Measurements from ENCODE around the gene TM9SF3. TPM values are rescaled to one million over a fixed set of nuclear protein-coding genes. Genes with fewer than 3 reads are reported as not detected.

Gene TM9SF3
- total and polyA plus RNA-seq, 2 donors, result 41.0 to 47.5 TPM

- WGBS, result 95% methylated on average over 5 of the region's 5 CpGs
- no peaks in the 10 kb centered on the region for H3K27me3 ChIP-seq (ENCODE audit: control insufficient read depth in 2 of 2, insufficient read depth in 1 of 2, low read length in 1 of 2)
- no peak overlapping the region for H3K27ac ChIP-seq (ENCODE audit: low read depth in 1 of 2, low read length in 1 of 2)
- no peaks in the 10 kb centered on the region for H3K9me3 ChIP-seq (ENCODE audit: control insufficient read depth in 2 of 2, insufficient read depth in 1 of 2, low read length in 1 of 2)
- H3K4me3 ChIP-seq (ENCODE audit: low read length in 2 of 2), result no peak overlapping the region
- no peak for DNase-seq (ENCODE audit: low read depth in 6 of 9, low spot score in 9 of 9)
- no peaks in the 10 kb centered on the region for H3K36me3 ChIP-seq (ENCODE audit: control insufficient read depth in 2 of 2, insufficient read depth in 2 of 2, low read length in 1 of 2)
- H3K4me1 ChIP-seq (ENCODE audit: control insufficient read depth in 2 of 2, insufficient read depth in 2 of 2, low read length in 2 of 2), result no peaks in the 10 kb centered on the region
Observed at GRCh38 chr10:96608805-96609204, 22.0 kb upstream of the TM9SF3 start.

GRCh38 chr10:96608262-96608661 is 21.4 kb upstream of the TM9SF3 start:
- Histone ChIP-seq H3K9me3 (ENCODE audit: control insufficient read depth in 2 of 2, insufficient read depth in 1 of 2, low read length in 1 of 2) (no peaks in the 10 kb centered on the region), H3K27ac (ENCODE audit: low read depth in 1 of 2, low read length in 1 of 2) (no peak overlapping the region), H3K36me3 (ENCODE audit: control insufficient read depth in 2 of 2, insufficient read depth in 2 of 2, low read length in 1 of 2) (no peaks in the 10 kb centered on the region), H3K4me3 (ENCODE audit: low read length in 2 of 2) (no peak overlapping the region), H3K4me1 (ENCODE audit: control insufficient read depth in 2 of 2, insufficient read depth in 2 of 2, low read length in 2 of 2) (no peaks in the 10 kb centered on the region), H3K27me3 (ENCODE audit: control insufficient read depth in 2 of 2, insufficient read depth in 1 of 2, low read length in 1 of 2) (no peaks in the 10 kb centered on the region)
- no peak for DNase-seq (ENCODE audit: low read depth in 6 of 9, low spot score in 9 of 9)
- WGBS, result 97% methylated on average over 3 of the region's 3 CpGs

- Histone ChIP-seq H3K36me3 (ENCODE audit: control insufficient read depth in 2 of 2, insufficient read depth in 2 of 2, low read length in 1 of 2) (no peaks in the 10 kb centered on the region), H3K4me1 (ENCODE audit: control insufficient read depth in 2 of 2, insufficient read depth in 2 of 2, low read length in 2 of 2) (no peaks in the 10 kb centered on the region), H3K9me3 (ENCODE audit: control insufficient read depth in 2 of 2, insufficient read depth in 1 of 2, low read length in 1 of 2) (no peaks in the 10 kb centered on the region), H3K27ac (ENCODE audit: low read depth in 1 of 2, low read length in 1 of 2) (no peak overlapping the region), H3K4me3 (ENCODE audit: low read length in 2 of 2) (no peak overlapping the region), H3K27me3 (ENCODE audit: control insufficient read depth in 2 of 2, insufficient read depth in 1 of 2, low read length in 1 of 2) (no peaks in the 10 kb centered on the region)
- 96% methylated on average over 1 of the region's 1 CpG for whole genome bisulfite sequencing
- DNase-seq (ENCODE audit: low read depth in 6 of 9, low spot score in 9 of 9), result no peak
Observed at GRCh38 chr10:96606946-96607345, 20.1 kb upstream of the TM9SF3 start.

GRCh38 chr10:96606216-96606615 is 19.4 kb upstream of the TM9SF3 start:
- 97% methylated on average over 4 of the region's 4 CpGs for WGBS
- Histone ChIP-seq H3K27me3 (ENCODE audit: control insufficient read depth in 2 of 2, insufficient read depth in 1 of 2, low read length in 1 of 2) (no peaks in the 10 kb centered on the region), H3K4me3 (ENCODE audit: low read length in 2 of 2) (no peak overlapping the region), H3K27ac (ENCODE audit: low read depth in 1 of 2, low read length in 1 of 2) (no peak overlapping the region), H3K9me3 (ENCODE audit: control insufficient read depth in 2 of 2, insufficient read depth in 1 of 2, low read length in 1 of 2) (no peaks in the 10 kb centered on the region), H3K4me1 (ENCODE audit: control insufficient read depth in 2 of 2, insufficient read depth in 2 of 2, low read length in 2 of 2) (no peaks in the 10 kb centered on the region), H3K36me3 (ENCODE audit: control insufficient read depth in 2 of 2, insufficient read depth in 2 of 2, low read length in 1 of 2) (no peaks in the 10 kb centered on the region)
- no peak for DNase-seq (ENCODE audit: low read depth in 6 of 9, low spot score in 9 of 9)

GRCh38 chr10:96600337-96600736 is 13.5 kb upstream of the TM9SF3 start:
- no peak overlapping the region for H3K4me3 ChIP-seq (ENCODE audit: low read length in 2 of 2)
- H3K9me3 ChIP-seq (ENCODE audit: control insufficient read depth in 2 of 2, insufficient read depth in 1 of 2, low read length in 1 of 2), result no peaks in the 10 kb centered on the region
- H3K27ac ChIP-seq (ENCODE audit: low read depth in 1 of 2, low read length in 1 of 2), result no peak overlapping the region
- 95% methylated on average over 4 of the region's 4 CpGs for WGBS
- no peak for DNase-seq (ENCODE audit: low read depth in 6 of 9, low spot score in 9 of 9)
- H3K4me1 ChIP-seq (ENCODE audit: control insufficient read depth in 2 of 2, insufficient read depth in 2 of 2, low read length in 2 of 2), result no peaks in the 10 kb centered on the region
- H3K27me3 ChIP-seq (ENCODE audit: control insufficient read depth in 2 of 2, insufficient read depth in 1 of 2, low read length in 1 of 2), result no peaks in the 10 kb centered on the region
- H3K36me3 ChIP-seq (ENCODE audit: control insufficient read depth in 2 of 2, insufficient read depth in 2 of 2, low read length in 1 of 2), result no peaks in the 10 kb centered on the region

- no peak overlapping the region for H3K27ac ChIP-seq (ENCODE audit: low read depth in 1 of 2, low read length in 1 of 2)
- no peaks in the 10 kb centered on the region for H3K4me1 ChIP-seq (ENCODE audit: control insufficient read depth in 2 of 2, insufficient read depth in 2 of 2, low read length in 2 of 2)
- 98% methylated on average over 4 of the region's 4 CpGs for WGBS
- H3K36me3 ChIP-seq (ENCODE audit: control insufficient read depth in 2 of 2, insufficient read depth in 2 of 2, low read length in 1 of 2), result no peaks in the 10 kb centered on the region
- no peaks in the 10 kb centered on the region for H3K9me3 ChIP-seq (ENCODE audit: control insufficient read depth in 2 of 2, insufficient read depth in 1 of 2, low read length in 1 of 2)
- no peak for DNase-seq (ENCODE audit: low read depth in 6 of 9, low spot score in 9 of 9)
- no peak overlapping the region for H3K4me3 ChIP-seq (ENCODE audit: low read length in 2 of 2)
- no peaks in the 10 kb centered on the region for H3K27me3 ChIP-seq (ENCODE audit: control insufficient read depth in 2 of 2, insufficient read depth in 1 of 2, low read length in 1 of 2)
Observed at GRCh38 chr10:96598846-96599245, 12.0 kb upstream of the TM9SF3 start.

GRCh38 chr10:96596422-96597407 is 9.9 kb upstream of the TM9SF3 start:
- no peaks in the 10 kb centered on the region for H3K9me3 ChIP-seq (ENCODE audit: control insufficient read depth in 2 of 2, insufficient read depth in 1 of 2, low read length in 1 of 2)
- no peak overlapping the region for H3K4me3 ChIP-seq (ENCODE audit: low read length in 2 of 2)
- H3K36me3 ChIP-seq (ENCODE audit: control insufficient read depth in 2 of 2, insufficient read depth in 2 of 2, low read length in 1 of 2), result no peaks in the 10 kb centered on the region
- DNase-seq (ENCODE audit: low read depth in 6 of 9, low spot score in 9 of 9), result no peak
- WGBS, result 95% methylated on average over 1 of the region's 1 CpG
- no peaks in the 10 kb centered on the region for H3K27me3 ChIP-seq (ENCODE audit: control insufficient read depth in 2 of 2, insufficient read depth in 1 of 2, low read length in 1 of 2)
- H3K4me1 ChIP-seq (ENCODE audit: control insufficient read depth in 2 of 2, insufficient read depth in 2 of 2, low read length in 2 of 2), result peaks cover 0 to 2% of the 10 kb centered on the region in 2 donors
- H3K27ac ChIP-seq (ENCODE audit: low read depth in 1 of 2, low read length in 1 of 2), result peak overlapping the region in 1 of 2 donors; percentile 8

GRCh38 chr10:96595741-96596140 is 8.9 kb upstream of the TM9SF3 start:
- no peak overlapping the region for H3K27ac ChIP-seq (ENCODE audit: low read depth in 1 of 2, low read length in 1 of 2)
- 97% methylated on average over 4 of the region's 4 CpGs for WGBS
- no peak overlapping the region for H3K4me3 ChIP-seq (ENCODE audit: low read length in 2 of 2)
- no peaks in the 10 kb centered on the region for H3K36me3 ChIP-seq (ENCODE audit: control insufficient read depth in 2 of 2, insufficient read depth in 2 of 2, low read length in 1 of 2)
- H3K4me1 ChIP-seq (ENCODE audit: control insufficient read depth in 2 of 2, insufficient read depth in 2 of 2, low read length in 2 of 2), result peaks cover 0 to 2% of the 10 kb centered on the region in 2 donors
- no peak for DNase-seq (ENCODE audit: low read depth in 6 of 9, low spot score in 9 of 9)
- H3K9me3 ChIP-seq (ENCODE audit: control insufficient read depth in 2 of 2, insufficient read depth in 1 of 2, low read length in 1 of 2), result no peaks in the 10 kb centered on the region
- H3K27me3 ChIP-seq (ENCODE audit: control insufficient read depth in 2 of 2, insufficient read depth in 1 of 2, low read length in 1 of 2), result no peaks in the 10 kb centered on the region

GRCh38 chr10:96591946-96592345 is 5.1 kb upstream of the TM9SF3 start:
- Histone ChIP-seq H3K4me1 (ENCODE audit: control insufficient read depth in 2 of 2, insufficient read depth in 2 of 2, low read length in 2 of 2) (peaks cover 5 to 12% of the 10 kb centered on the region in 2 donors), H3K27me3 (ENCODE audit: control insufficient read depth in 2 of 2, insufficient read depth in 1 of 2, low read length in 1 of 2) (no peaks in the 10 kb centered on the region), H3K4me3 (ENCODE audit: low read length in 2 of 2) (no peak overlapping the region), H3K36me3 (ENCODE audit: control insufficient read depth in 2 of 2, insufficient read depth in 2 of 2, low read length in 1 of 2) (no peaks in the 10 kb centered on the region), H3K9me3 (ENCODE audit: control insufficient read depth in 2 of 2, insufficient read depth in 1 of 2, low read length in 1 of 2) (no peaks in the 10 kb centered on the region), H3K27ac (ENCODE audit: low read depth in 1 of 2, low read length in 1 of 2) (no peak overlapping the region)
- peak in 2 of 9 donors; percentile 6 to 38 for DNase-seq (ENCODE audit: low read depth in 6 of 9, low spot score in 9 of 9)
- WGBS, result 7% methylated on average over 1 of the region's 1 CpG

All from thymus (tissue), 11 donors.